HepG2 (cell line): ENCODE measurements around the gene MLX. TPM values are rescaled to one million over a fixed set of nuclear protein-coding genes. Genes with fewer than 3 reads are reported as not detected.

ENCODE experiments used
- AKNA ChIP-seq: sonication (generic); formaldehyde crosslinking; IDR thresholded peaks from 2 replicates; pipeline ENCODE4 v1.4.0; 2020; ENCODE audit warnings: missing genetic modification reagents, borderline replicate concordance
- ATF1 ChIP-seq: IDR thresholded peaks from 2 replicates; pipeline ENCODE4 v1.6.1; 2016; ENCODE audit warnings: mild to moderate bottlenecking, control low read depth
- GABPA ChIP-seq, 2 experiments: IDR thresholded peaks; 2 replicates each; pipeline ENCODE4 v1.6.1; 2011 to 2016; ENCODE audit warnings: low read depth in 2 of 2, low read length in 1 of 2, missing biosample characterization in 1 of 2, missing genetic modification characterization in 1 of 2
- HDAC6 ChIP-seq: fragments of 200-600 bp; sonication (generic); IDR thresholded peaks from 2 replicates; pipeline ENCODE4 v1.7.0; 2017; ENCODE audit warnings: mild to moderate bottlenecking, antibody characterized with exemption, low read length, low read depth
- NFATC3 ChIP-seq: sonication (generic); formaldehyde crosslinking; IDR thresholded peaks from 2 replicates; pipeline ENCODE4 v1.5.1; 2020; ENCODE audit warnings: mild to moderate bottlenecking, missing genetic modification reagents
- NRL ChIP-seq: sonication (generic); formaldehyde crosslinking; IDR thresholded peaks from 2 replicates; pipeline ENCODE4 v1.5.0; 2020; ENCODE audit warnings: missing genetic modification reagents, mild to moderate bottlenecking, moderate library complexity, borderline replicate concordance
- PATZ1 ChIP-seq: sonication (generic); formaldehyde crosslinking; IDR thresholded peaks from 2 replicates; pipeline ENCODE4 v1.4.0; 2020; ENCODE audit warnings: missing genetic modification reagents
- POGZ ChIP-seq: sonication (generic); formaldehyde crosslinking; IDR thresholded peaks from 2 replicates; pipeline ENCODE4 v1.4.0; 2020; ENCODE audit warnings: mild to moderate bottlenecking, missing genetic modification reagents
- TCF7 ChIP-seq: sonication (generic); IDR thresholded peaks from 2 replicates; pipeline ENCODE4 v1.6.1; 2016; ENCODE audit warnings: antibody characterized with exemption, low read depth
- TMF1 ChIP-seq: sonication (generic); formaldehyde crosslinking; IDR thresholded peaks from 2 replicates; pipeline ENCODE4 v1.8.1; 2022; ENCODE audit warnings: low read depth, missing genetic modification reagents
- YEATS4 ChIP-seq: sonication (generic); formaldehyde crosslinking; IDR thresholded peaks from 2 replicates; pipeline ENCODE4 v1.4.0; 2020; ENCODE audit warnings: missing genetic modification reagents, borderline replicate concordance
- ZNF382 ChIP-seq: sonication (generic); formaldehyde crosslinking; IDR thresholded peaks from 2 replicates; pipeline ENCODE4 v1.5.0; 2020; ENCODE audit warnings: missing genetic modification reagents, mild to moderate bottlenecking, borderline replicate concordance
- ZNF572 ChIP-seq: sonication (generic); formaldehyde crosslinking; IDR thresholded peaks from 2 replicates; pipeline ENCODE4 v1.5.1; 2020; ENCODE audit warnings: mild to moderate bottlenecking, missing genetic modification reagents
- ZNF609 ChIP-seq: sonication (generic); formaldehyde crosslinking; IDR thresholded peaks from 2 replicates; pipeline ENCODE4 v1.4.0; 2020; ENCODE audit warnings: mild to moderate bottlenecking, missing genetic modification reagents, borderline replicate concordance
- ZNF629 ChIP-seq: sonication (generic); formaldehyde crosslinking; conservative IDR thresholded peaks from 2 replicates; pipeline ENCODE4 v1.5.0; 2020; ENCODE audit warnings: missing genetic modification reagents
- ZNF724P ChIP-seq: sonication (generic); formaldehyde crosslinking; IDR thresholded peaks from 2 replicates; pipeline ENCODE4 v1.8.0; 2022; ENCODE audit warnings: missing genetic modification reagents, borderline replicate concordance
- polyA plus RNA-seq, 8 experiments: library from polyadenylated mRNA; depleted of rRNA in 3 of 8; stranded (reverse) in 7 of 8; unstranded in 1 of 8; fragments of >200 nt; fragmentation: Illumina TruSeq in 4 of 8; extraction: Trizol in 4 of 8; gene quantifications; 2 replicates each; pipeline versions ENCODE4 v1.2.1 to v1.2.3, GENCODE V29; 2011 to 2016; ENCODE audit warnings: low read depth in 4 of 8, missing spikeins in 1 of 8, mixed read lengths in 1 of 8; ENCODE audit not compliant: insufficient read depth in 1 of 8
- total RNA-seq, 5 experiments: library from RNA; depleted of rRNA; stranded (reverse); fragments of >200 nt; fragmentation: Illumina TruSeq; extraction: Trizol; gene quantifications; 2 replicates each; pipeline ENCODE4 v1.2.3, GENCODE V29; 2016; ENCODE audit warnings: low read depth in 1 of 5

The MLX gene
- total and polyA plus RNA-seq, 2 of the 13 experiments (the other 11 are each of a cell fraction or from before 2014, with no cell fraction given), result 38.9 to 74.4 TPM

GRCh38 chr17:42566883-42567573 lies at the start of gene MLX (continued):
- no peak for TF ChIP-seq AKNA (CRISPR knock-in tag)
- TF ChIP-seq ZNF629 (CRISPR knock-in tag), result no peak; the same call in 1 of the 2 replicates
- peak; percentile 46; the same call in 1 of the 2 replicates for TF ChIP-seq NRL (CRISPR knock-in tag)
- TF ChIP-seq POGZ (CRISPR knock-in tag), result peak; percentile 84
- no peak for TF ChIP-seq HDAC6
- TF ChIP-seq GABPA (IDR thresholded peaks at IDR 0.05; ENCODE audit: low read depth, low read length), result no peak
- peak; percentile 84 for TF ChIP-seq GABPA (CRISPR knock-in tag; IDR thresholded peaks at IDR 0.05; ENCODE audit: low read depth)
- no peak; the same call in 1 of the 2 replicates for TF ChIP-seq NFATC3 (CRISPR knock-in tag)
- TF ChIP-seq ZNF572, result no peak
- TF ChIP-seq PATZ1 (CRISPR knock-in tag), result peak; percentile 74; the same call in 1 of the 2 replicates
- TF ChIP-seq YEATS4 (CRISPR knock-in tag), result peak; percentile 96
- TF ChIP-seq ATF1, result no peak
- TF ChIP-seq TMF1 (CRISPR knock-in tag), result peak; percentile 88
- TF ChIP-seq ZNF609 (CRISPR knock-in tag), result peak; percentile 78
- TF ChIP-seq ZNF382, result no peak
- peak; percentile 92; the same call in 1 of the 2 replicates for TF ChIP-seq ZNF724P (CRISPR knock-in tag)
- TF ChIP-seq TCF7, result no peak
